Stimulated activated CD4-positive, alpha-beta T cell treated with anti-CD3 and anti-CD28 coated beads, Interleukin-4, amount 100 ng/mL, for 1 hour (primary cell): Measurements from ENCODE around the gene ADAM19.

ENCODE experiments used
- DNase-seq: peaks from one replicate; pipeline ENCODE4 v3.0.0-alpha.2; 2020

The ADAM19 gene

DNA sequence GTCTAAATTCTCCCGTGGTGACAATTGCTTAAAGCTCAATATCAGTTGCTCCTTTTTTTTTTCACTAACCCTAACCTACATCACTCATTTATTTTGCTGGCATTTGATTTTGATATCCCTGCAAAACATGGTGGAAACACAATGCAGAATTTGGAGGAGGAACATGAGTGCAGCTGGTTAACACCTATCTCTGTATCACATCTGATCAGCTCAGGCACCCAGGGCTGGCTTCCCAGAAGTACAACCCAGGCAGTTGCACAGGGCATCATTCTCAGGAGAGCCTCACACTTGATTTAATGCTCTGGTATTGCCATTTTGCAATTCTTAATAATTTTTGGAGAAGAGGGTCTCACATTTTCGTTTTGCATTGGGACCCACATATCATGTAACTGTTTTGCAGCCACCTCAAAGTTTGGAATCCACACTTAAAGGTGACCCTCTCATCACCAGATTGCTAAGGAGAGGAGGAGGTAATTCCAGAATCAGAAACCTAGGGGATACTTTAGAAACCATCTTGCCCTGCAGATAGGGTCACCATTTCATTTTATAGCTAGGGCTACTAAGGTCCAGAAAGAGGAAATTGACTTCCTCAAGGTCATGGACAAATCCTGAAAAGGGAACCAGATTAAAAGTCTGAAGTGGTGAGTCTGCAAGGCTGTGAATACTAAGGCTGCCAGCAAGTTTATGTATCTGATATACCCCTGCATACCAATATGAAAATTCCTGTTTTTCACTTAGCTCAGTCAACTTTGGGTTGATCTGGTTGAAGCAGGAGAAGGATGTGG lies 19.3 kb upstream of the ADAM19 start:
- no peak for DNase-seq

DNA sequence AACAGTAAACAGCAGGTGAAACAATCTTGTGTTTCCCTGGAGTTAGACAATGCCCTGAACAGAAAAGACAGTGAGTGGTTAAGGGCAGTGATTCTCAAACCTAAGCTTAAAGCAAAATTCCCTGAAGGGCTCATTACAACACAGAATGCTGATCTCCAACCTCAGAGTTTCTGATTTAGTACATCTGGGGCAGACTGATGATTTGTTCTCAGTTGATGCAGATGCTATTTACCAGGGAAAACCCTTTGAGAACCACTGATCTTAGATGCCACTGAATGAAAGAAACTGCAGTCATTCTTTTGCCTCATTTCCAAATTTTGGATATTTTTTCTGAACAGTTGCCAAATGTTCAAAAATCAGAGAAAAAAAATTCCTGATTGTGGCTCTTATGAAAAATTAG lies 18.7 kb upstream of the ADAM19 start:
- no peak for DNase-seq

DNA sequence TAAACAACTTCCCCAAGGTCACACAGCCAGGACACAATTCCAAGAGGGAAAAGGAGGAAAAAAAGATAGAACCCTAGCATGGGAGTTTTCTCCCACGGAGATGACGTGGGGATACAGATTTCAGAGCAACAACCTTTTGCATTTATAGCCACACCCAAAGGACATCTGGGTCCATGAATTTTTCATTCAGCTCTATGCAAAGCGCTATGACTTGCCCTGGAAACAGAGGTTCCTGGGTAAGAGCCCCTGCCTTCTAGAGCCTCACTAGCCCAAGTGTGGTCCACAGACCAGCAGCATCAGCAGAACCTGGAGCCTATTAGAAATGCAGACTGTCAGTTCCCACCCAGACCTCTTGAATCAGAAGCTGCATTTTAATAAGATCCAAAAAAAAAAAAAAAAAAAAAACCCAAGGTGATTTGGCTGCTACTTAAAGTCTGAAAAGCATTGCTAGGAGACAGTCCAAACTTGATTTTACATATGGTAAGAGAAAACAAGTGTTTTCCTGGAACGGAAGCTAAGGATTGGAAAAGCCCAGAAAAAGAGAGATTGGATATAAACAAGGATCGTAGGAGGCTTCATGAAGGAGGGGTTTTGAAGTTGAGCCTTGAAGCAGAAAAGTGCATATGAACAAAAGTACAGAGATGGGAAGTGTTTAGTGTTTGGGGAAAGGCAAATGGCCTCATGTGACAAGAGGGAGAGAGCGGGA lies 17.6 kb upstream of the ADAM19 start:
- no peak for DNase-seq

DNA sequence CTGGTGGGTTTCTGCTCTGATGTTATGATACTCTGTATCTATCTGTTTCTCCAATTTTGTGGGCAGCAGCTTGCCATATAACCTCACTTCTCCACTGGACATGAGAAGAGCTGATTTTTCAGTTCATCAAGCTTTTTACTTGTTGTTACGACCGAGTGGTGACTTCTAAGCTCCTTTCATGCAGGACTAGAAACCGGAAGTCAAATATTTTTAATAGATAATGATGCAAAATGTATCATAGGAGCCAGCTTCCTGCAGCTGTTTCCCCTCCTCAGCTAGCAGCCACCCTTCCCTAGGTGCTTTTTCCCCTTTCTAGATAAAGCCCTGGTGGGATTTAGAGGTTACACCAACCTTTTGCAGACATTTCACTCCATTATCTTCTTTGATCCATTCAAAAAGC lies 17.0 kb upstream of the ADAM19 start:
- no peak for DNase-seq

DNA sequence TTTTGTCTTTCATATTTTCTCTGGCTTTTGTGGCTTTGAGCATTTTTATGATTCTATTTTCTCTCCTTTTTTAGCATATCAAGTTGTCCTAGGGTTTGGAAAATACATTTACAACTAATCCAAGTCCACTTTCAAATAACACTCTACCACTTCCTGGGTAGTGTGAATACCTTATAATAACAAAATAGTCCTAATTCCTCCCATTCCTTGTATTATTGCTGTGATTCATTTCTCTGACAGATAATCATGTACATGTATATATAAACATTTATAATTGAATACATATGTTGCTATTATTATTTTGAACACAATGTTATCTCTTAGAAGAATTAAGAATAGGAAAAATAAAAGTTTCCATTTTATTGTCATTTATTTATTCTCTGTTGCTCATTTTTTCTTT lies 14.9 kb upstream of the ADAM19 start:
- no peak for DNase-seq

DNA sequence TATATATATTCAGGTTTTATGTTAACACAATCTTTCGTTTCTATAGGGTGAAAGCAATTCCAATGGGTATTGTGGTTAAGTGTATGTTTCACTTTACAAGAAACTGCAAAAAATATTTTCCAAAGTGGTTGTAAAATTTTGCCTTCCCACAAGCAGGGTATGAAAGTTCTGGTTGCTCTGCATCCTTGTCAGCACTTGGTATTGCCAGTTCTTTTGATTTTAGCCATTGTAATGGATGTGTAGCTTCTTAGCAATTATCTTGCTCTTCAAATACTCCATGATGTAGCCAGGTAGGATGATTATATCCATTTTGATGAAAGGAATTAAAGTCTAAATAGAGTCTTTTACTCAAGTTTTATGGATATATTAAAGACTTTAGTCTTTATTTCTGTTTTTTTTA lies 9.1 kb upstream of the ADAM19 start:
- DNase-seq: no peak

DNA sequence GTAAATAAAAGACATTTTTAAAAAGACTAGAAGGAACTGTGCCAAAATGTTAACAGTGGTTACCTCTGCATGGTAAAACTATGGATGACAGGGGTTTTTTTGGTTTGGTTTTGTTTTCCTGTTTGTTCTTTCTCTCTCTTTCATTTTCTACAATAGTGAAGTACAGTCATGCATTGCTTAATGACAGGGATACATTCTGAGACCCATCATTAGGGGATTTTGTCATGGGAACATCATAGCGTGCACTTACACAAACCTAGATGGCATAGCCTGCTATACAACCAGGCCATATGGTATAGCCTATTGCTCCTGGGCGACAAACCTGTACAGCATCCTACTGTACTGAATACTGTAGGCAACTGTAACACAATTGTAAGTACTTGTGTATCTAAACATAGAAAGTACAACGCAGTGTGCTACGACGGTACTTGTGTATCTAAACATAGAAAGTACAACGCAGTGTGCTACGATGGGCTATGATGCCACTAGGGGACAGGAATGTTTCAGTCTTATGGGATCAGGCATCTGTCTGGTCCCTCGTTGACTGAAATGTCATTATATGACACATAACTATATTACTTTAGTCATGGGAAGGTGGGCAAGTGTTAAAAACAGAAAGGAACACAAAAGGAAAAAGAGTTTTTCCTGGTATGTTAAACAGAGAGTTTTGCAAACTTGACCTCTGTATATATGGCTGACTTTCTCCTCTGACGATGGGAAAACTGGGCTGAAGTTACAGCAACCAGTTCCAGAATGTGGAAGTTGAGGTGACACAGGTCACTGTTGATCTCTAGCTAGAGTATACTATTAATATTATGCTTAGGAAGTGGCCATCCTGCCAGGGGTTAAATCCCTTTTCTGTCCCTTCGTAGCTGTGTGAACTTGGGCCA lies 7.4 kb upstream of the ADAM19 start:
- DNase-seq: no peak

DNA sequence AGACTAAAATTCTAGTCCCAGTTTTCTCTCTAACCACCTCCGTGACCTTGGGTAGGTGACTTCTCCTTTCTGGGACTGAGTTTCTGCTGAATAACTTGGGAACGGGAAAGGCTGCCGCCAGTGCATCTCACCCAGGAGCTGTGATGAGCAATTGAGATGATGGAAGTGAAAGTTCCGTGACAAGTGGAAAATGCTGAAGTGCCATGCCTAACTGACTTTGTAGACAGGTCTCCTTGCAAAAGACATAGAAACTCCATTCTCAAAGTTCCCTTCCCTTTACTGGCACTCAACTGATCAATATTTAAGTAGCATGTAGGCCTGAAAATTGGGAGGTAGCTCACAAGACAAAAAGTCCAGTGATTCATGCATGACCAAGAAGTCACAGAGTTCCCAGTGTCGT lies 6.3 kb upstream of the ADAM19 start:
- DNase-seq: no peak

DNA sequence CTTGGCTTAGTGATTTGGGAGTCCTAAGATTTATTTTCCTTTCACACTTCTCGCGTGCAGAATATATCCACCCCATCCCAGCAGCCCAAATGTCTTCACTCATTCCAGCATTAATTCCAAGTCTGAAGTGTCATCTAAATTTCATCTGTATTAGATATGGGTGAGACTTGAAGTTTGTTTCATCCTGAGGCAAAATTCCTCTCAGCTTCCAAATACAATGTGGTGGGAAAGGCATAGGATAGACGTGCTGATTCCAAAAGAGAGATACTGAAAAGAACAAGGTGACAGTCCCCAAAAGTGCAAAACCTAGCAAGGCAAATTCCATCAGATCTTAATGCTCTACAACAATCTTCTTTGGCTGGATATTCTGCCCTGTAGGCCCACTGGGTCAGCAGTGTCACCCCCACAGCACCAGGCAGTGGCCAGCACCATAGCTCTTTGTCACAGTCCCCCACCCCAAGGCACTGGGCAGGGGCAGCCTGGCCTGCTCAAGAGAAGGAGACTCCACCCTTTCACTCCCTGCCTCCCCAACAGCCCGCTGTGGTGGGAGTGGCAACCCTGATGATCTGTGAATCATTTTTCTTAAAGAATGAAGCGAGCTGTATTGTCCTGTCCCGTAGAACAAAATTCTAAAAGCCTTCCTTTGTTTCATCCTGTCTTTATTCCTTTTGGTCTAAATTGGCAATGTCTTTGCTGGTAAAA lies 2.7 kb upstream of the ADAM19 start:
- no peak for DNase-seq

DNA sequence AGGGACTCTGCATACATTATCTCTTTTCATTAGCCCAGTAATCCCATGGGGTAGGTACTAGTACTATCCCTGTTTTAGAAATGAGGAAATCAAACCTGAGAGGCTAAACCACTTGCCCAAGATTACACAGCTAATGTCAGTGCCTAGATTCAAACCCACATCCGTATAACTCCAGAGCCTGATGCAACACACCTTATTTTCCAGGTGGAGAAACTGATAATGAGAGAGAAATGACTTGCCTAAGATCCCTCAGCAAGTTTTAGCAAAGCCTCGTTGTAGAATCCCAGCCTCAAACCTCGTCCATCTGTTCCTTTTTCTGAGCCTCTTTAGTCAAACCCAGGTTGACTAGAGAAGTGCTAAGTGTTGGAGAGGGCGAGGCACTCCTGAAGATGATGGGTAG lies 1.1 kb upstream of the ADAM19 start:
- DNase-seq: no peak

DNA sequence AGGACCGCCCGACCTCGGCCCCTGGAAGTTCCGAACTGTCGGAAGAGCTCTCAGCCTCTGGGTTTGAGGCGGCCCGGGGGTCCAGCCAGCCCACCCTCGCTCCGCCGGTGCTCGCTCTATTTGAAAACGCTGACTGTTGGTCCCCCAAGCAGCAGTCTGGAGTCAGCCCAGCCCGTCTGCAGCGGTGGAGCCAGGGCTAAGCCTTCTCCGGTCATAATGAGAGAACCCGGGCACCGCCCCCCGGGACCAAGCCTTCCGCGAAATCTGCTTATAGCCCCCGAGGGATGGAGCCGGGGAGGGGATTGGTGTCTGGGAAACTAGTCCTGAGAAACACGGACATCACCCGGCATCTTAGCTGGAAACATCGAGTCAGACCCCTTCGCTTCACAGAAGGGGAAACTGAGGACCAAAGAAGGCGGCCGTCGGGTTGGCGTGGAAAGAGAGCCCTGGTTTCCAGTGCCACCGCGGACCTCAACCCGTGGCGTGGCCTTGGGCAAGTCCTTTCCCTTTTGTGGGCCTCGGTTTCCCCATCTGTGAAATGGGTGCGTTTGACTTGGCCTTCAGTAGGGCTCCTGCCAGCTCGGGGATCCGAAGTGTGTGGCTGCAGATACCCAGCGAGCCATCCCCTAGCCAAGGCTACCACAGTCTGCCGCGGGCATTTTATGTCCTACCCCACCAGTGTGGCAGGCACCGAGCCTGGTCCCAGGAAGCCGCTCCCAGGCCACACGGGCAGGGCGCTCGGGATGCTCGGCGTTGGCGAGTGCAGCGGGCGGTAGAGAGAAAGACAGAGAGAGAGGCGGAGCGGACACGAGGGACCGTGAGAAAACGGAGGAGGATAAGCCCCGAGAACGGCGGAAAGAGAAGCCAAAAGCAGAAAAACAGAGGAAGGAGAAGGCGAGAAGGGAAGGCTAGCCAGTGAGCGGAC lies 857 bp downstream of the ADAM19 start:
- peak; percentile 29 for DNase-seq

DNA sequence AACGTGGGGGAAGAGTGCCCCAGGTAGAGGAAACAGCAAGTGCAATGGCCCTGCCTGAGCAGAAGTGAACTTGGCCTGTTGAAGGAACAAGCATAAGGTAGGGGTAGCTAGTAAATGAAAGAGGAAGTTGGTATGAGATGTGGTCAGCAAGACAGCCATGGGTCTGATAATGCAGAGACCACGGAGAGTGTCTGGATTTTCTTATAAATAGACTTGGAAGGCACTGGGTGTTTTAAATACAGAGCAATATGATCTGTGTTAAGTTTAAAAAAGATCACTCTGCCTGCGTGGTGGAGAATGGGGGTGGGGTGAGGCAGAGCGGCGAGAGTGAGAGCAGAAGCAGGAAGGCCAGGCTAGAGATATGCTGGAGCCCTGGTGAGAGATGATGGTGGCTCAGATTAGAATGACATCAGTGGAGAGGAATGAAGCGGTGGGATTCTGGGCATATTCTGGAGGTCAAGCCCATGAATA lies 4.2 kb downstream of the ADAM19 start:
- no peak for DNase-seq

DNA sequence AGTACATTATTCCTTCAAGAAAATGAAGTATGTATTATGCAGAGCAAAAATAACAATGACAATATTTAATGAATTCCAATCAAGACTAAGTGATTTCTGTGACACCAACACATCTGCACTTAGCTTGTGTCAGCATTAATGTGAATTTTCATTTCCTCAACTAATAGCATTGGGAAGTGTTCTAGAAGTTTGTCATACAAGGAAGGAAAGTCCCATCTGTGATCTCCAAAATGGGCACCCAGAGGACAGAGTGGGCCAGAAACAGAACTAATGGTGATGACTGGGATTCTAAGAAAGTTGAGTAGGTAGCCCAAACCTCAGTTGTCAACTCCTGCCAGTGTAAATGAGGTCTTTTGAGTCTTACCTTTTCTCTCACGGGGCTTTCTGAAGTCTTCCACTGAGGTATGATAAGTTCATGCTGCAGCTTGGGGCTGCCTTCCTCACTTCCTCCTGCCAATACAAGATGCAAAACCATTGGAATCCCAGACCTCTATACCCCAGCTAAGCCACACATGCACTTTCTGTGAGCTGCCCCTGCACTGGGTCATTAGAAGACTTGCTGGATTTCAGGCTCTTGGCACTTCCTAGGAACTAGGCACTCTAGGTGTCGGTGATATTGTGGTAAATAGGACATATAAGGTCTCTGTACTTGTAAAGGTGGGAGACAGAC lies 4.9 kb downstream of the ADAM19 start:
- no peak for DNase-seq

DNA sequence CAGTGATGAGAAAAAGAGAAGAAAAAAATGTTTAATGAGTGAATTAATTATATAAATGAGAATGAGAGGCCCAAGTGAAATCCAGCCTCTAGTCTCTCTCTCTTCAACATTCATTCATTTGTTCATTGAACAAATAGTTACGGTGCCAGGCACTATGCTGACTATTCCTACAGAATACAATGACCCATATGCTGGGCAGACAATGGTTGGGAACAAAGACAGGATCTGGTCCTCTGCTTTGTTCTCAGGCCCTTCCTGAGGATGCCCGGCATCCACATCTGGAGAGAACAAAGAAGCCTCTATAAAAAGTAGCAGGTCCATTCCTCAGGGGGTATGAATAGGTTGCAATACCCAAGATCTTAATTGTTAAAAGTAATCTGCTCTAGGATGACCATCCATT lies 6.9 kb downstream of the ADAM19 start:
- DNase-seq: no peak

DNA sequence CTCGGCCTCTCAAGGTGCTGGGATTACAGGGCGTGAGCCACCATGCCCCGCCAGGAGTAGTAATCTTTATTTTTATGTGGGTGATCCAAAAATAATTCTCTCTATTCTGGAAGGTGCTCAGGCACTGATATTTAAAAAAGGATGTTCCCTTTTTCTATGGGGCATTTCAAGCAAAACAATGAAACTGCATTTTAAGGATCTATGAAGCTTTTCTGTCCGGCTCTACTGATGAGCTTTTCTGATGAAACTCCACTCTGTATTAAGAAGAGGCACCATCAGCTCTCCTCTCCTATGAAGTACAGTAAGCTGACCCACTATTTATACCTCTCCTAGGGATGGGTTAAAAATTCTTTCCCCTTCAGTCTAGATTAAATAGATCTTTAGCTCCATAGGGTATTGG lies 7.4 kb downstream of the ADAM19 start:
- DNase-seq: no peak

DNA sequence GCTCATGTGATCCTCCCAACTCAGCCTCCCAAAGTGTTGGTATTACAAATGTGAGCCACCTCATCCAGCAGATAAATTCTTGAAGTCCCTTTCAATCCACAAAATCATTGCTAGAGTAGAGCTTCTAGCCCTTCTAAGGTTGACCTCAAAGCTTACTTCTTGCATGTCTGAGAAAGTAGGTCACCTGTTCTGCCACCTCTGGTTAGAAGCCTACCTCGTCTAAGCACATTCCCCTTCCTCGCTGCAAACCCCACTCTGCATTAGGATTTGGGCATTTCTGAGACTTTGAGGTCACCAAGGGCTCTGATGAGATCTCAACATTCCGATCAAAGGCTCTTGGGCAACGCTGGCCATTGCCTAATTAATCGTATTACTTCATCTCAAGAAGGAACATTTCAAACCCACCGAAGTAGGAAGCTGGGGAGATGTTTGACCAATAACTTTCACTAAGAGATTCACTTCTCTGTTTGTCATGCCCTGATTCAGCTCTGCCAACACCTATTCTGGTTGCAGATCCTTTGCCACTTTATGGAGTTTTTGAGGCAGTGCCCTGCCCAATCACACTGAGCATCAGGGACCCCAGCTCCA lies 8.6 kb downstream of the ADAM19 start:
- no peak for DNase-seq

DNA sequence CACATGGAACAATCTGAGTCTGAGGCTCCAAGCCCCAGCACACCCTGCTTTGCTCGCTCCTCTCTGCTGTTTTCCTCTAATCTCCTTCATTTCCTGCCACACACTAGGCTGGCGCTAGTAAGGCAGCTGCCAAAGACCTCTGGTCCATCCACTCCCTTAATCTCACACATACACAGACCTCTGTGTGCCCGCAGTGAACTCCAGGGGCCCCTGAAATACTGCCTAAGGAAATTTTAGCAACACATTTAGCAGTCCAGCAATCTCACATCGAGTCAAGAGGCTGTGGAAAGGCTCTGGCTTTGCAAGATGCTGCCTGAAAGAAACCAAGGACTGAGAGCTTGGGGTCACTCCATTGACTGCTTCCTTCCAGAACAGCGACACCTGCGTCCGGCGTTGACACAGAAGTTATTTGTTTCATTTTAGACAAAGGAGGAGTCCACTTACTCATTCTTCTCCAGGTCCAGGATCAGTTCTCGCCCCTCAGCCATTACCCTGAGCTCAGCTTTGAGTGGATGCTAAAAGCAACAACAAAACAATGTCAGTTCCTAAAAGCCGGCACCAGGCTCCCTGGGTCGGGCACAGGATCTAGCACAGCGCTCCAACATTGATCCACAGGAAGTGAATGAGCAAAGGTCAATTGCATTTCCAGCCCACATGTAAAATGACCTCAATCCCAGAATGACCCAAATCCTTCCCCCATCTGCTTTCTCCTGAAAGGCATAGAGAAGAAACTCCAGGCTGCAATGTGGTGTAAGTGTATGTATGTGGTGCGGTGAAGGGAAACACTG lies 11.5 kb downstream of the ADAM19 start:
- no peak for DNase-seq

DNA sequence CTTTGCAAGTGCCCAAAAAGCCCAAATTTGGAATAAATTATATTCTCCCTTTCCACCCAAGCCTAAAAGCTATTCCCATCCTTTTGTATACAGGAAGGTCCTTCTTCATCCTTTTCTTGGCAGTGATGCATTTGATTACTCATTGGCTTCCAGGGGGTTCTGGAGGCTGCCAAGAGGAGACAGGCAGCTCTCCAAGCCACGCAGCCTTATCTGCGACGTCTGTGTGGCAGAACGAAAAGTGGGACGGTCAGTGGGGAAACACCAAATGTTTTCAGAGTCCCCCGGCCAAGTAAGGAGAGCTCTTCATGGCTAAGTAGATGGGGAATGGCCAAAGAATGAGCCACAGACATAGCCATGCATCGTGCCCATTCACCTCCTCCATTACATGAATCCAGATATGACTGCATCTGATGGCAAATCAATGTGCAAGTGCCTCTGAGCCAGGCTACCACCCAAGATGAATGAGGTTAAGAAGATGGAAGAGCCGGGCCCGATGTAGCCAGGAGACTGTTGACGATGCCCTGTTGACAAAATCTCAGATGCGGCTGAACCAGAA lies 12.1 kb downstream of the ADAM19 start:
- DNase-seq: no peak

DNA sequence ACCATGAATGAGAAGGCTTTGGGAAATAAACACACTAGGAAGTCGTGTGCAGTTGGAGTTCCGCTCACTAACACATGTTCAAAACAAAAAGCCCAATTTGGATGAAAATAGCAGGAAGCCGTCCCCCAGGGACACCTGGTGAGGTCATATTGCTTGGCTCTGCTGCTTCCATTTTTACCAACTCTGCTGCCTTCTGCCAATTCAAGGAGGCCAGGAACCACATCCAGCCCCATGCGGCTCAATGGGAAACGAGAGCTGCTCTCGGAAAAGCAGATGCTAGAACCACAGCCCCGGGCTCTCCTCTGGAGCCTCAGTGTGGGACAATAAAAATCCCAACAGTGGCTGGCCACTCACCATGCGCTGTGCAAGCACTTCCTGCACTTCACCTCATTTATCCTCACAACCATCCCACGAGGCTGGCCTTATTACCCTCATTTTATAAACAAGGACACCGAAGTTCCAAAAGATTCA lies 13.4 kb downstream of the ADAM19 start:
- no peak for DNase-seq
